ENCODE results near the gene TRIO.
"Not testable (repeated sequence)": the region's sequence is repeated elsewhere in the genome, so short reads cannot be mapped to it uniquely, and the experiment has no call there.

Gene TRIO

GRCh38 chr5:14420101-14420811 lies 277.1 kb downstream of the TRIO start:
- DNase-seq: no peak

DNA sequence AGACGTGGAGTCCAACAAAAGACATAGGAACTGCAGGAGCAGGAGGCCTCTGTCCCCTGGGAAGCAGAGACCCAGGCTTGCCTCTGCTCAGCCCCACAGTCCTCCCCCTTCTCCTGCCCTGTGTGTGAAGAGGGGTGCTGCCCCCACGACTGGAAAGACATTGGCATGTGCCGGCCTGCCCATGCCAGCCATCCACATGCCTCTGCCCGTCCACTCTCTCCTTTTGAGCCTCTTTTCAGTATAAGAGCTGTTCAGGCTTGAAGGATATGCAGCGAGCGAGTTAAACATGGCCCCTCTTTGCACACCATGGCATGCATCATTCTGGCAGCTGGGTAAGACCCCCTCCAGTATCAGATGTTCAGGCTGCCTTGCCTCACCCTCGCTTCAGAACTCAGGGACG lies 278.7 kb downstream of the TRIO start:
- no peak for DNase-seq

DNA sequence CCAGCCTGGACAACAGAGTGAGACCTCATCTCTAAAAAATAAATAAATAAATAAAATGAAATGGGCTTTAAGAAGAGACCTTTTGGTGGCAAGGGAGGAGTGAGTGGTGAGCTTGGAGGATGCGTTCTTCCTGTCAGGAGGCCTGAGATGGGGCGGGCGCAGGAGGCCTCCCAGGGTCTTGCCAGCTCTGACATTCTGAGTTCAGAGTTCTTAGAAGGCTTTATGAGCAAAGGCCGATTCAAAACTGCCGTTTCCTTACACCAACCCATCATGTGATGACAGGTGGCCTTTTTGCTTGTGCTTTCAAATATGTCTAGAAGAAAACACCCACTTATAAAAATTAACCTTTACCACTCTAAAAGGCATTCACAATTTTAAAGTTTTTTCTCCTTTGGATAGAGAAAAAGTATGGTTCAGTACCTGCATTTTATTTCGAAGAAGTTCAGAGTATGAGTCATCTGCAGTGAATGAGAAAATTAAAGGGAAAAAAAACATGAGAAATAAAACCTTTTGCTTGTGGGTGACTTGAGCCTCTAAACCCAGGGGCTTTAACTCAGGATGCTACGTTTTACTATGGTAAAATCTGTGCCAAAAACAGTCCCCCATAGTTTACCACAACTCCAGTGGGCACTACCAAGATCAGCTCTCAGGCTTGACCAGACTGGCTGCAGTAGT lies 281.0 kb downstream of the TRIO start:
- DNase-seq: no peak

GRCh38 chr5:14425559-14425958 lies 282.4 kb downstream of the TRIO start:
- DNase-seq: no peak

- no peak for DNase-seq
Observed at GRCh38 chr5:14426521-14426920, 283.4 kb downstream of the TRIO start.

DNA sequence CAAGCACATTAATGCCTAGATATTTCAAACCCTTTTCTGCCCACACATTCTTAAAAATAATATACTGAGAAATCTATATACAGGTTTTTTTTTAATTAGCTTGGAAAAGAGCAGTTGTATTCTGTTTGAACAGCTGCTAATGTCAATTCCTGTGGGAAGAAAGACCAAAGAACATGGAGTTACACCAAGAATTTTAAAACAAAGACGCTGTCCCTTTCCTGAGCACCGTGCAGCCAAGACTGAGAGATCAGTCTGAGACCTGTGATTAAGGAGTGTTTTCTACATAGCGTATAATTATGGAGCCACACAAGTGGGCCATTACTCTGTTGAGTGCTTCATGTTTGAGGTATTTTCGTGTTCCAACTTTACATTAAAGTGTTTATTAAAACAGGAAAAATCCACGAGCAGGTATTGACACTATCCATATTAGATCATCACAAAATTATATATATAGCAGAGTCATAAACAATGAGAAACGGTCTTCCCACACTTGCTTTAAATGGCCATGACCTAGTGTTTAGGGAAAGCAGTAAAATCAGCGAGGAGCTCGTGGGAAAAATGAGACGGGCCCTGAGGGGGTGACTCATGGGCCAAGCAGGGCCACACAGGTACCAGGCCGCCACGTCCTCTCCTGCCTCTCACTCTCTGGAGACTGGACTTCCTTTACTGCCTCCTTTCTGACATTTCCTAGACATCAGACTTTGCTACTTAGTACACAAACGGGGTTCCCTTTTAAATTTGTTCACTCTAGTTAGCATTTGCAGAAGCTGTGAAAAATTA lies 285.4 kb downstream of the TRIO start:
- no peak for DNase-seq

- no peak for DNase-seq
Observed at GRCh38 chr5:14429101-14430050, 286.2 kb downstream of the TRIO start.

- DNase-seq: no peak
Observed at GRCh38 chr5:14431534-14431933, 288.4 kb downstream of the TRIO start.

DNA sequence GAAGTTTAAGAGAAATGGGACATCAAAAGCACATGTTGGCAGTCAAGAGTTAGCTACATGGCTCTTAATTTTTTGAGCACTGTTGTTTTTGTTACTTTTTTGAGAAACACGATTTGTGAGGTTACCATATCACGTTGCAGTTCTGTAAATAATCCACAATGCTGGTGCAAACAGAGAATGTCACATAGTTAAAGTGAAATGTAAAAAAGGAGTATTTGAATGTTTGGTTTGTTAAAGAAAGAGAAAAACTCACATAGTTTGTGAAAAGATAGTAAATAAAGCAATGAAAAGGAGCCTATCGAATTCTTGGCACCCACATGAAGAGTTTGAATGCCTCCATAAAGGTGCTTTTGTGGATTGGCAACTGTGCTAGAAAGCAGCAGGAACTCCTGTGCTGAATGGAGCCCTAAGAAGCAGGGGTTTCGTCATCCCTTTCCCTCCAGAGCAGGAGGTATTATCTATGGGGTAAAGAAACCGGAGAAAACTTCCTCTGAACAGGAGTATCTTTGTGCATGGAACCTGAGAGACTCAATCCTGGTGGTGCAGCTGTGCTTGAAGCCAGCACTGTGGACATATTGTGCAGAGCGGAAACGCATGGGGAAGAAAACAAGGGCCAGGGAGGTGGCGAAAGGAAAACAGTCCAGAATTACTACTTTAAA lies 289.9 kb downstream of the TRIO start:
- DNase-seq: no peak

GRCh38 chr5:14435481-14435880 lies 292.3 kb downstream of the TRIO start:
- DNase-seq: no peak

GRCh38 chr5:14436122-14436521 lies 293.0 kb downstream of the TRIO start:
- not testable (repeated sequence) for DNase-seq

GRCh38 chr5:14436801-14437542 lies 293.8 kb downstream of the TRIO start:
- no peak for DNase-seq

DNA sequence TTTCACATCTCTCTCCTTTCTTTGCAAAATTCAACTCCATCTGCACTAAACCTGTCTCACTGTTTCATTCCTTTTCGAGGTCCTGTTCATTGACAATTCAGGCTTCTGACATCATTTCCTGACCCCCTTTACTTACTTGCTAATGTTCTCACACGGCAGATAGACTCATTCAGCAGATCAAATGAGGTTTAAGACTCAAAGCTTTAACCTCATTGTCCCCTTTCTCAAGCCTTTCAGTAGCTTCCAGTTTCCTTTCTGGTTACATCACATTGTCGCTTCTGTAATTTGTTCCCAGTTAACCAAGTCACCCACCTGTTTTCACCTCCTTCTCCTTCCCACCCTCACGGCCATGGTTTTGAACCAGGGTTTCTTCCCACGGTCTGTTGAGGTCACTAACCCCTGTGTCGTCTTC lies 295.1 kb downstream of the TRIO start:
- DNase-seq: peak; percentile 18

GRCh38 chr5:14439087-14439871 lies 296.1 kb downstream of the TRIO start:
- DNase-seq: no peak

DNA sequence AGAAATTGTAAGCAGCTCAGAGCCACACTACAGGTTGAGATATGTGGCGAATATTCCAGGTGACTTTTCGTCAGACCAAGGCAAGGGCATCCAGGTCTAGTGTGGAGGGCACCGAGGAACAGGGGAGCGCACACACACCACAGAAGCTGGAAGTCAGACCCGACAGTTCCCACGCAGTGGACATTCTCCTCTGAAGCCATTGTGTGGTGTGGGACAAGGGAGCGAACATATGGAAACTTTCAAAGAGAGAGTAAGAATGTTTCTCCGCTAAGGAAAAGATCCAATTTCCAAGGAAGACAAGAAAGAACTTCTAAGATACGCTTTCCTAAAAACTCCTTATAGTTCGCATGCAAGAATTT lies 297.1 kb downstream of the TRIO start:
- no peak for DNase-seq

DNA sequence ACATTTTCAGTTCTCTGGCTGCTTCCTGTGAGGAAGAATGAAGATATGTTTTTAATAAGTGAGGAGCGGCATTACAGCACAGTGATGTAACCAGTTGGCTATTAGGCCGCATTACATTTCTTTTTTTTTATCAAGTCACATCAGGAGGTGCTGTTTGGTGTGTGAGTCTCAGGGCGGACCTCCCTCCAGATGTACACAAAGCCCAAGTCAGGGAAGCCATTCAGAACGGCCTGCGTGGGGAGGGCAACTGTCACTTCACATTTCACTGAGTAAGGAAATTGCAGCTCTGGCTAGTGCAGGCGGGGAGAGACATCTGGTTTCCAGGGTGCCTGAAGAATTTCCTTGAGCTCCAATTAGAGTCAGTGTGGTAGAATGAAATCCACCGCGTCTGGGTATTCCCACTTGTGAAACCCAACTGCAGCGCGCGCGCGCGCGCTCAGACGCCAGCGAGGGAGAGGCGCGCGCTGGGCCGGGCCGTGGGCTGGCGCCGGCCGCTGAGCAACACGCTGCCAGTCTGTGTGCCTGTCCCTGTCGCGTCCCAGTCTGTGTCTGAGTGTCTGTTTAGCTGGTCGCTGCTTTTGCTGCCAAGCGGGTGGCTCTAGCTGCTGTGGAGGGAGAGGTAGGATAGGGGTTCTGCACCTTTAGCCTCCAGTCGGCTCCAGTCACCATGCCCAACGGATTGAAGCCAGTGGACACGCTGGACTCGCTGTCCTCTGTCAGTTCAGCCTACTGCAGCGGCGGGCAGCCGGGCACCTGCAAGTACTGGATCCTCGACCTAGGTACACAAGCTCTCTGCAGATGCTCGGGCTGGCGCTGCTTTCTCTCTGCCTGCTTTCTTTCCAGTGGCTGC lies 297.7 kb downstream of the TRIO start:
- DNase-seq: no peak

DNA sequence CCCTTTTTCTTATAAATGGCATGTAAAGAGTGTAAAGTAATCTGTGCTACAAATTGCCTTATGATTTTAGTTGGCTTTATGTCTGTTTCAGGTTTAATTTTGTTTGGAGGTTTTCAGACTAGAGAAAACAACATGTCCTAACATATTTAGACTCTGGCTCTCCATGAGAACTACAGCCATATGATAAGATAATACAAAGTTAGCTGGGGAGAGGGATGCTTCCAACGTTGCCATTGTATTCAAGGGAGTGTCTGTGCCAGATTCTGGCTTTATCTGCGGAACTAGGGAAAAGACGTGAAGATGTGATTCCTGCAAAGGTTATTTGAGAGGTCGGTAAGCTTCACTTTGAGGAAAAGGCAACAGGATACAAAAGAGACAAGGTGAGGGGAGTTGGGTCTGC lies 298.5 kb downstream of the TRIO start:
- no peak for DNase-seq

GRCh38 chr5:14442536-14442935 lies 299.4 kb downstream of the TRIO start:
- DNase-seq: no peak

DNA sequence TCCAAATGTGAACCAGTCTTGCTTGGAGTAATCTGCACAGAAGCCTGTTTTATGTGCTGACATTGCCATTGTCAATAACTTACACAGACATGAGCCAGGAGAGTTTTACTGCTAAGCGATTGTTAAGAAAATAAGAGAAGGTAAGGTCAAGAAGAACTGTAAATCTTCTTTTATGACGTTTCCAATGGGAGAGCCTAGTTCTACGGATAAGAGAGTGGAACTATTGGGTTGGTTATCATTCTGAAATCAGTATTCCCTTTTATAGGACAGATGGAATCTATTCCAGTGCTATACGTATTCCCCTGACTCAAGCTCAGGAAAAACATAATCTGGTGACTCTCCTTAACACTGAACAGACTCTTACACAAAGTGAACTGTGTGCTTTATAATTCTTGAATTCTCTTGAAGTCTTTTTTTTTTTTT lies 300.5 kb downstream of the TRIO start:
- DNase-seq: no peak

DNA sequence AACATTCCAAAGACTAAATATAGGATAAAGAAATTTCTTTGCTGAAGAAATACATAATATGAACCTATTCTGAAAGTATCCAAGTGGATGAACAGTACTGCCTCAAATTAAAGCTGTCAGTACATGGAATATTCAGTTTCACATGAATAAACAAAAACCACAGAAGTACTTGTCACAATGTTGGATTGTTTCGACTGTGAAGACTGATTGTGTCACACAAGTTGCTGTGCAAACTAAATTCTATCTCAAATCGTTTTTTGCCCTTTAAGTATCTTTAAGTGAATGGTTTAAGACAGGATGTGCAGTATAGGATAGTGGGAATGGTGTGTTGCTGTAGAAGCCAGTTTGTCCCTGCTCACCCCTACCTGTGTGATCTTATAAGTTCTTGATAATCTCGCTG lies 301.0 kb downstream of the TRIO start:
- no peak for DNase-seq

Measured in MV-4-11 (cell line).